Measurements from ENCODE around the gene CWF19L2. TPM values are rescaled to one million over a fixed set of nuclear protein-coding genes. Genes with fewer than 3 reads are reported as not detected.
"Not testable (repeated sequence)": the region's sequence is repeated elsewhere in the genome, so short reads cannot be mapped to it uniquely, and the experiment has no call there.

The CWF19L2 gene
- total RNA-seq, 1 donor from 2014 or later, result 7.9 TPM

- peaks cover 10% of the 10 kb centered on the region for H3K9me3 Mint-ChIP-seq (ENCODE audit: low read depth)
- peaks cover 8% of the 10 kb centered on the region for H3K36me3 Mint-ChIP-seq (ENCODE audit: low read depth)
- no peak overlapping the region for H3K27ac Mint-ChIP-seq (ENCODE audit: unreplicated experiment)
- H3K4me1 Mint-ChIP-seq (ENCODE audit: low read depth), result no peaks in the 10 kb centered on the region
- DNase-seq (ENCODE audit: low spot score), result no peak
- no peak overlapping the region for H3K4me3 Mint-ChIP-seq (ENCODE audit: unreplicated experiment)
- TF ChIP-seq CTCF (IDR thresholded peaks at IDR 0.05), result no peak
- peaks cover 47% of the 10 kb centered on the region for H3K27me3 Mint-ChIP-seq (ENCODE audit: low read depth)
Measured at GRCh38 chr11:107467696-107468095, 10.1 kb upstream of the CWF19L2 start.

- H3K36me3 Mint-ChIP-seq (ENCODE audit: low read depth); H3K27ac Mint-ChIP-seq (ENCODE audit: unreplicated experiment); H3K4me3 Mint-ChIP-seq (ENCODE audit: unreplicated experiment); H3K9me3 Mint-ChIP-seq (ENCODE audit: low read depth); H3K4me1 Mint-ChIP-seq (ENCODE audit: low read depth); DNase-seq (ENCODE audit: low spot score): not testable (repeated sequence)
- H3K27me3 Mint-ChIP-seq (ENCODE audit: low read depth), result peaks cover 48% of the 10 kb centered on the region
Measured at GRCh38 chr11:107466275-107466866, 8.7 kb upstream of the CWF19L2 start.

- no peak for TF ChIP-seq CTCF (IDR thresholded peaks at IDR 0.05)
- no peak for DNase-seq (ENCODE audit: low spot score)
- H3K27ac Mint-ChIP-seq (ENCODE audit: unreplicated experiment), result peak overlapping the region; percentile 66
- H3K4me1 Mint-ChIP-seq (ENCODE audit: low read depth), result peaks cover 20% of the 10 kb centered on the region
- peaks cover 5% of the 10 kb centered on the region for H3K27me3 Mint-ChIP-seq (ENCODE audit: low read depth)
- peak overlapping the region; percentile 78 for H3K4me3 Mint-ChIP-seq (ENCODE audit: unreplicated experiment)
- H3K36me3 Mint-ChIP-seq (ENCODE audit: low read depth), result peaks cover 1% of the 10 kb centered on the region
- no peaks in the 10 kb centered on the region for H3K9me3 Mint-ChIP-seq (ENCODE audit: low read depth)
Measured at GRCh38 chr11:107457205-107457557, 444 bp downstream of the CWF19L2 start.

- Mint-ChIP-seq H3K4me3 (ENCODE audit: unreplicated experiment) (no peak overlapping the region), H3K27ac (ENCODE audit: unreplicated experiment) (no peak overlapping the region), H3K9me3 (ENCODE audit: low read depth) (no peaks in the 10 kb centered on the region), H3K4me1 (ENCODE audit: low read depth) (peaks cover 20% of the 10 kb centered on the region), H3K36me3 (ENCODE audit: low read depth) (peaks cover 4% of the 10 kb centered on the region), H3K27me3 (ENCODE audit: low read depth) (no peaks in the 10 kb centered on the region)
- DNase-seq (ENCODE audit: low spot score), result no peak
- TF ChIP-seq CTCF (IDR thresholded peaks at IDR 0.05), result no peak
Measured at GRCh38 chr11:107453594-107454286, 3.9 kb downstream of the CWF19L2 start.

- Mint-ChIP-seq H3K36me3 (ENCODE audit: low read depth) (peaks cover 16% of the 10 kb centered on the region), H3K4me3 (ENCODE audit: unreplicated experiment) (no peak overlapping the region), H3K9me3 (ENCODE audit: low read depth) (no peaks in the 10 kb centered on the region), H3K4me1 (ENCODE audit: low read depth) (no peaks in the 10 kb centered on the region), H3K27ac (ENCODE audit: unreplicated experiment) (no peak overlapping the region), H3K27me3 (ENCODE audit: low read depth) (no peaks in the 10 kb centered on the region)
- TF ChIP-seq CTCF (IDR thresholded peaks at IDR 0.05), result no peak
- DNase-seq (ENCODE audit: low spot score), result no peak
Measured at GRCh38 chr11:107446822-107447431, 10.7 kb downstream of the CWF19L2 start.

Measured in chondrocyte (in vitro differentiated cells).